OCI-LY3 (cell line): ENCODE data around the gene TNP2.

Experiments
- CTCF ChIP-seq: fragments of 200-600, 300-600 bp; sonication (generic); IDR thresholded peaks from 2 replicates; pipeline ENCODE4 v1.5.1; 2014; ENCODE audit warnings: antibody characterized with exemption, low read length, low read depth
- EZH2phosphoT487 ChIP-seq: fragments of 200-600 bp; shearing (Covaris generic); IDR thresholded peaks from 2 replicates; pipeline ENCODE4 v1.6.1; 2018; ENCODE audit warnings: antibody characterized with exemption, mixed run types, low read depth

GRCh38 chr16:11234884-11235702 lies 34.0 kb downstream of the TNP2 start:
- TF ChIP-seq CTCF (no peak), EZH2phosphoT487 (no peak)
